Keratinocyte (primary cell): ENCODE data around the gene UCK2. TPM values are rescaled to one million over a fixed set of nuclear protein-coding genes. Genes with fewer than 3 reads are reported as not detected.
A peak's percentile ranks its signal among the peaks of the same experiment; 100 is the strongest.

Experiments used
- DNase-seq: peaks from one replicate; pipeline ENCODE4 v3.0.0-alpha.2; 2011; ENCODE audit warnings: low read depth, missing footprints, low spot score
- FAIRE-seq: peaks from 2 replicates; lab custom pipeline; 2011; peaks lifted over from hg19 to GRCh38; lab: Jason Lieb, UNC
- H2AFZ ChIP-seq: 2 replicates; pipeline ENCODE4 v1.6.0; 2012; ENCODE audit warnings: low read length, control low read depth, inconsistent platforms; ENCODE audit not compliant: control insufficient read depth
- H3K27ac ChIP-seq: 2 replicates; pipeline ENCODE4 v1.5.1; 2011; ENCODE audit warnings: low read length; ENCODE audit not compliant: control insufficient read depth, insufficient read depth
- H3K27me3 ChIP-seq: 3 replicates; pipeline ENCODE4 v1.6.0; 2011; ENCODE audit warnings: low read length; ENCODE audit not compliant: control insufficient read depth, insufficient read depth; ENCODE audit errors: extremely low read depth
- H3K36me3 ChIP-seq, 2 experiments: 2 replicates in 1 of 2; 3 replicates in 1 of 2; pipeline ENCODE4 v1.5.1; 2011; ENCODE audit warnings: low read length in 2 of 2, mild to moderate bottlenecking in 1 of 2; ENCODE audit not compliant: control insufficient read depth in 2 of 2, insufficient read depth in 2 of 2; ENCODE audit errors: extremely low read depth in 1 of 2
- H3K4me1 ChIP-seq: 3 replicates; pipeline ENCODE4 v1.5.1; 2011; ENCODE audit warnings: low read length; ENCODE audit not compliant: control insufficient read depth, insufficient read depth; ENCODE audit errors: extremely low read depth
- H3K4me2 ChIP-seq: 3 replicates; pipeline ENCODE4 v1.6.0; 2011; ENCODE audit warnings: low read depth, low read length; ENCODE audit not compliant: control insufficient read depth, insufficient read depth; ENCODE audit errors: extremely low read depth
- H3K4me3 ChIP-seq, 3 experiments: fragments of 200-600 bp in 1 of 3; sonication (generic) in 1 of 3; 2 replicates in 2 of 3; 3 replicates in 1 of 3; pipeline ENCODE4 v1.5.1; 2011 to 2016; ENCODE audit warnings: low read length in 3 of 3, mild to moderate bottlenecking in 3 of 3, control low read depth in 2 of 3, inconsistent platforms in 1 of 3, low read depth in 1 of 3, mixed read lengths in 1 of 3, mixed run types in 1 of 3, moderate library complexity in 1 of 3; ENCODE audit not compliant: control insufficient read depth in 2 of 3, insufficient read depth in 2 of 3; ENCODE audit errors: extremely low read depth in 1 of 3
- H3K79me2 ChIP-seq: 2 replicates; pipeline ENCODE4 v1.6.0; 2012; ENCODE audit warnings: low read length; ENCODE audit not compliant: control insufficient read depth, insufficient read depth
- H3K9ac ChIP-seq: 3 replicates; pipeline ENCODE4 v1.6.0; 2011; ENCODE audit warnings: low read length; ENCODE audit not compliant: control insufficient read depth, insufficient read depth; ENCODE audit errors: extremely low read depth
- H3K9me1 ChIP-seq: 3 replicates; pipeline ENCODE4 v1.6.0; 2011; ENCODE audit warnings: low read length; ENCODE audit not compliant: control insufficient read depth, insufficient read depth; ENCODE audit errors: extremely low read depth
- H3K9me3 ChIP-seq: 2 replicates; pipeline ENCODE4 v1.5.1; 2012; ENCODE audit warnings: low read depth, low read length; ENCODE audit not compliant: control insufficient read depth
- H4K20me1 ChIP-seq: 3 replicates; pipeline ENCODE4 v1.6.0; 2011; ENCODE audit warnings: low read length; ENCODE audit not compliant: control insufficient read depth, insufficient read depth; ENCODE audit errors: extremely low read depth
- EZH2 ChIP-seq: IDR thresholded peaks from one replicate; pipeline ENCODE4 v1.6.1; 2012; ENCODE audit warnings: inconsistent platforms, mild to moderate bottlenecking, low read length, moderate library complexity
- dilution Hi-C: fragments of 300-500 bp; cut with MboI; formaldehyde crosslinking; loops from one replicate; pipeline ENCODE4 v1.7.0; 2020; ENCODE audit warnings: low sequenced_read_pairs; ENCODE audit not compliant: extremely low pct_ligation_motif_present
- polyA plus RNA-seq, 5 experiments: library from polyadenylated mRNA; depleted of rRNA in 3 of 5; stranded (reverse) in 3 of 5; stranded (forward) in 1 of 5; unstranded in 1 of 5; fragments of >200 nt; gene quantifications; 1 replicate in 1 of 5; 2 replicates in 3 of 5; 3 replicates in 1 of 5; pipeline versions ENCODE4 v1.2.1 to v1.2.3, GENCODE V29; 2011 to 2012; ENCODE audit warnings: missing spikeins in 2 of 5, low read depth in 1 of 5, low replicate concordance in 1 of 5
- TF ChIP-seq, protein P1 (sequence below), 3 experiments: IDR thresholded peaks in 1 of 3; conservative IDR thresholded peaks in 1 of 3; optimal IDR thresholded peaks in 1 of 3; 2 replicates in 2 of 3; 3 replicates in 1 of 3; pipeline versions ENCODE3 to v1.5.1; 2011; ENCODE audit warnings: low read length in 3 of 3, mild to moderate bottlenecking in 3 of 3, moderate library complexity in 2 of 3, control low read depth in 1 of 3, inconsistent platforms in 1 of 3; ENCODE audit not compliant: insufficient read depth in 2 of 3; ENCODE audit errors: extremely low read depth in 1 of 3

UCK2 gene
- polyA plus RNA-seq, 1 donor (not counting 4 experiments of a cell fraction or from before 2014, with no cell fraction given) = 71.9 TPM

DNA sequence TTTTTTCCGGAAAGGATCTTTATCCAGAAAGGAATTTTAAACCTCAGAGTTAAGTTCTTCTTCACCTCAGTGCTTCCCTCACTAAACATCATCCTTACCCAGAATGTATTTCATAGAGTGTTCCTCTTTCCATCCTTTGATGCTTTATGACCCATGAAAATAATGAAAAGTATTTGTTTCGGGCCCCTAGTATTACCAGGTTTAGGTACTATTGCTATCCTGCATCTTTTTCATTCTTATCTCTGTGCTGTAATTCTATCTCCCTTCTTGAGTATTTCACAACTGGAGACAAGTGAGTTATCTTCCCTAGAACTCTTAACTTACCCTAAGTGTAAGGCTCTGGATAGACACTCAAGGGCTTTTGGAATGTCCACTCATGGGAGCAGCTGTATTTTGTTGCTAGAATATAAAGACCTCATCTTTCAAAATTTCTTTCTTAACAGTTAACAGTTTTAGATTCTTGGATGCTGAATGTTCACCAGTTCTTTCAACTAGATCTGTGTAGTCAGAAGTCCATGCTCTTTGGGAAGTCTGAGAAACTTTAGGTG lies 26.2 kb downstream of the UCK2 start:
- dilution Hi-C loops = no loop called here
- peaks cover 9% of the 10 kb centered on the region for H3K9me1 ChIP-seq
- H3K79me2 ChIP-seq = peaks cover 88% of the 10 kb centered on the region
- no peaks in the 10 kb centered on the region for H3K9me3 ChIP-seq
- FAIRE-seq (no peak), DNase-seq (no peak)
- no peak overlapping the region for H2AFZ ChIP-seq
- TF ChIP-seq, protein P1, sequence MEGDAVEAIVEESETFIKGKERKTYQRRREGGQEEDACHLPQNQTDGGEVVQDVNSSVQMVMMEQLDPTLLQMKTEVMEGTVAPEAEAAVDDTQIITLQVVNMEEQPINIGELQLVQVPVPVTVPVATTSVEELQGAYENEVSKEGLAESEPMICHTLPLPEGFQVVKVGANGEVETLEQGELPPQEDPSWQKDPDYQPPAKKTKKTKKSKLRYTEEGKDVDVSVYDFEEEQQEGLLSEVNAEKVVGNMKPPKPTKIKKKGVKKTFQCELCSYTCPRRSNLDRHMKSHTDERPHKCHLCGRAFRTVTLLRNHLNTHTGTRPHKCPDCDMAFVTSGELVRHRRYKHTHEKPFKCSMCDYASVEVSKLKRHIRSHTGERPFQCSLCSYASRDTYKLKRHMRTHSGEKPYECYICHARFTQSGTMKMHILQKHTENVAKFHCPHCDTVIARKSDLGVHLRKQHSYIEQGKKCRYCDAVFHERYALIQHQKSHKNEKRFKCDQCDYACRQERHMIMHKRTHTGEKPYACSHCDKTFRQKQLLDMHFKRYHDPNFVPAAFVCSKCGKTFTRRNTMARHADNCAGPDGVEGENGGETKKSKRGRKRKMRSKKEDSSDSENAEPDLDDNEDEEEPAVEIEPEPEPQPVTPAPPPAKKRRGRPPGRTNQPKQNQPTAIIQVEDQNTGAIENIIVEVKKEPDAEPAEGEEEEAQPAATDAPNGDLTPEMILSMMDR (optimal IDR thresholded peaks at IDR 0.05 in 1 of 3, IDR thresholded peaks at IDR 0.05 in 1 of 3, conservative IDR thresholded peaks at IDR 0.05 in 1 of 3; ENCODE audit: extremely low read depth in 1 of 3, insufficient read depth in 2 of 3, low read length in 3 of 3) = no peak
- TF ChIP-seq EZH2 = no peak
- peak overlapping the region; percentile 42 for H3K4me2 ChIP-seq
- peaks cover 2 to 4% of the 10 kb centered on the region in 2 experiments for H3K36me3 ChIP-seq
- no peak overlapping the region for H3K4me3 ChIP-seq
- no peaks in the 10 kb centered on the region for H3K27me3 ChIP-seq
- peaks cover 33% of the 10 kb centered on the region for H4K20me1 ChIP-seq
- peaks cover 40% of the 10 kb centered on the region for H3K4me1 ChIP-seq
- no peak overlapping the region for H3K9ac ChIP-seq
- no peak overlapping the region for H3K27ac ChIP-seq

DNA sequence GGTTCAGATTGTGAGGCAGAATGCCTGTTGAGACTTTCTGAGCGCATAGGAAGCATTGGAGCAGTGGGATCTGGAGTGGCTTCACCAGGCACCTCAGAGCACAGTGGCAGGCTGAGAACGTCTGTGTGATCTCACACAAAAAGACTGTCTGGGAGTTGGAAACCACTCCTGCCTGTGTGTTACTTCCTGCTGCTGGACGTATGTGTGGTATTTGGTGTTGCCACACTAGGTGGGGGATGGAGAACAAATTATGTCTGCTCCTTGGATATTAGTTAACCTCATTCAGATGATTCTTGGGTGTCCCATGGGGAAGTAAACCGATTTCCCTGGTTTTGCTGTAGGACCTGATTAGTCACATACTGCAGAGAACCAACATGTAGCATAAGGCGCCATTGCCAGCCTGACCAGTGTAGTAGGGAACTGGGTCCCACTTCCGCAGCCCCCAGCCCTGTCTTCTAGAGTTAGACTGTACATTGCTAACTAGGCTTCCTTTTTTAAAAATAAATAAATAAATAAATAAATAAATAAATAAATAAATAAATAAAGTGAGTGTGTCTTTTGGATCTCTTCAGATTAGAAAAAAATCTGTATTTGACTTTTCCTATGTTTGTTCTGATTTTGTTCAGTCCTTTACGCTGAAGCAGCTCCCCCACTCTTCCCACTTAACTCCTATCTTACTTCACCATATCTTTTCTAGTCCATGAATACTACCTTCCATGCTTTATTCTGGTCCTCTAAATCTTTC lies 26.9 kb downstream of the UCK2 start:
- no peaks in the 10 kb centered on the region for H3K27me3 ChIP-seq
- peaks cover 10% of the 10 kb centered on the region for H3K9me1 ChIP-seq
- H2AFZ ChIP-seq = no peak overlapping the region
- H3K79me2 ChIP-seq = peaks cover 88% of the 10 kb centered on the region
- peak; percentile 64 for FAIRE-seq
- TF ChIP-seq, protein P1 (optimal IDR thresholded peaks at IDR 0.05 in 1 of 3, IDR thresholded peaks at IDR 0.05 in 1 of 3, conservative IDR thresholded peaks at IDR 0.05 in 1 of 3; ENCODE audit: extremely low read depth in 1 of 3, insufficient read depth in 2 of 3, low read length in 3 of 3) = no peak
- no peak for TF ChIP-seq EZH2
- no peak for DNase-seq
- H3K9ac ChIP-seq = no peak overlapping the region
- H3K4me2 ChIP-seq = peak overlapping the region; percentile 42
- H3K4me3 ChIP-seq = no peak overlapping the region
- H4K20me1 ChIP-seq = peaks cover 29% of the 10 kb centered on the region
- dilution Hi-C loops = no loop called here
- H3K9me3 ChIP-seq = no peaks in the 10 kb centered on the region
- H3K4me1 ChIP-seq = peaks cover 40% of the 10 kb centered on the region
- no peak overlapping the region for H3K27ac ChIP-seq
- H3K36me3 ChIP-seq = peaks cover 2 to 4% of the 10 kb centered on the region in 2 experiments
